Liver (tissue), 9 donors: ENCODE measurements around the gene SPART. TPM values are rescaled to one million over a fixed set of nuclear protein-coding genes. Genes with fewer than 3 reads are reported as not detected.

Experiments
- DNase-seq: peaks from one replicate; pipeline ENCODE4 v3.0.0-alpha.2; 2017; ENCODE audit warnings: low spot score
- H3K27ac ChIP-seq, 2 donors: one replicate each; pipeline ENCODE4 v1.7.0; 2013; ENCODE audit warnings: inconsistent platforms in 2 of 2, low read length in 2 of 2, control low read depth in 1 of 2, low read depth in 1 of 2, mild to moderate bottlenecking in 1 of 2
- H3K27me3 ChIP-seq, 4 donors: one replicate each; pipeline versions ENCODE4 v1.6.1 to v1.7.0; 2013; ENCODE audit warnings: low read length in 3 of 4, inconsistent platforms in 1 of 4, mild to moderate bottlenecking in 1 of 4, moderate library complexity in 1 of 4; ENCODE audit not compliant: control insufficient read depth in 4 of 4, insufficient read depth in 4 of 4
- H3K36me3 ChIP-seq, 4 donors: one replicate each; pipeline versions ENCODE4 v1.6.1 to v1.7.0; 2013; ENCODE audit warnings: low read length in 3 of 4, mild to moderate bottlenecking in 3 of 4, low read depth in 1 of 4, moderate library complexity in 1 of 4; ENCODE audit not compliant: control insufficient read depth in 4 of 4, insufficient read depth in 3 of 4
- H3K4me1 ChIP-seq, 4 donors: one replicate each; pipeline versions ENCODE4 v1.6.1 to v1.7.0; 2013; ENCODE audit warnings: low read length in 3 of 4, mild to moderate bottlenecking in 3 of 4, moderate library complexity in 1 of 4; ENCODE audit not compliant: control insufficient read depth in 4 of 4, insufficient read depth in 4 of 4
- H3K4me3 ChIP-seq, 3 donors: one replicate each; pipeline versions ENCODE4 v1.6.1 to v1.7.0; 2013; ENCODE audit warnings: low read length in 3 of 3, control low read depth in 1 of 3, low read depth in 1 of 3, mild to moderate bottlenecking in 1 of 3
- H3K9ac ChIP-seq, 2 donors: one replicate each; pipeline ENCODE4 v1.7.0; 2013; ENCODE audit warnings: low read length in 2 of 2, mild to moderate bottlenecking in 2 of 2, moderate library complexity in 2 of 2, control low read depth in 1 of 2, low read depth in 1 of 2
- H3K9me3 ChIP-seq, 4 donors: one replicate each; pipeline versions ENCODE4 v1.6.1 to v1.7.0; 2013; ENCODE audit warnings: low read length in 3 of 4; ENCODE audit not compliant: control insufficient read depth in 4 of 4
- CTCF ChIP-seq: fragments of 150-350 bp; IDR thresholded peaks from 2 replicates; pipeline ENCODE4 v1.5.1; 2017; ENCODE audit warnings: improper control_type of control experiment, low read depth, low read length; ENCODE audit not compliant: missing input control
- EGR1 ChIP-seq, 2 donors: IDR thresholded peaks; 2 replicates each; pipeline ENCODE4 v1.6.1; 2016 to 2018; ENCODE audit warnings: antibody characterized with exemption in 2 of 2, low read depth in 2 of 2
- FOXA1 ChIP-seq: IDR thresholded peaks from 2 replicates; pipeline ENCODE4 v1.6.1; 2016; ENCODE audit warnings: antibody characterized with exemption
- GABPA ChIP-seq, 2 donors: IDR thresholded peaks in 1 of 2; conservative IDR thresholded peaks in 1 of 2; 2 replicates each; pipeline ENCODE4 v1.6.1; 2016; ENCODE audit warnings: antibody characterized with exemption in 2 of 2, mild to moderate bottlenecking in 1 of 2, moderate library complexity in 1 of 2
- HNF4A ChIP-seq, 2 donors: conservative IDR thresholded peaks; 2 replicates each; pipeline ENCODE4 v1.6.1; 2016; ENCODE audit warnings: antibody characterized with exemption in 2 of 2, mild to moderate bottlenecking in 2 of 2
- HNF4G ChIP-seq: IDR thresholded peaks from 2 replicates; pipeline ENCODE4 v1.6.1; 2016; ENCODE audit warnings: antibody characterized with exemption
- JUND ChIP-seq, 2 donors: IDR thresholded peaks; 2 replicates each; pipeline ENCODE4 v1.6.1; 2016; ENCODE audit warnings: antibody characterized with exemption in 2 of 2
- MAX ChIP-seq: IDR thresholded peaks from 2 replicates; pipeline ENCODE4 v1.6.1; 2016; ENCODE audit warnings: antibody characterized with exemption
- NR2F2 ChIP-seq: IDR thresholded peaks from 2 replicates; pipeline ENCODE4 v1.6.1; 2016; ENCODE audit warnings: antibody characterized with exemption
- RAD21 ChIP-seq, 2 donors: IDR thresholded peaks; 2 replicates each; pipeline ENCODE4 v1.6.1; 2016; ENCODE audit warnings: antibody characterized with exemption in 2 of 2, mild to moderate bottlenecking in 2 of 2
- REST ChIP-seq: IDR thresholded peaks from 2 replicates; pipeline ENCODE4 v1.6.1; 2016; ENCODE audit warnings: antibody characterized with exemption, mild to moderate bottlenecking
- RXRA ChIP-seq, 2 donors: IDR thresholded peaks; 2 replicates each; pipeline ENCODE4 v1.6.1; 2017 to 2018; ENCODE audit warnings: antibody characterized with exemption in 2 of 2, mild to moderate bottlenecking in 1 of 2
- SP1 ChIP-seq: IDR thresholded peaks from 2 replicates; pipeline ENCODE4 v1.6.1; 2018; ENCODE audit warnings: antibody characterized with exemption, mild to moderate bottlenecking
- TAF1 ChIP-seq: conservative IDR thresholded peaks from 2 replicates; pipeline ENCODE4 v1.6.1; 2016; ENCODE audit warnings: antibody characterized with exemption, mild to moderate bottlenecking
- YY1 ChIP-seq: IDR thresholded peaks from 2 replicates; pipeline ENCODE4 v1.6.1; 2016; ENCODE audit warnings: antibody characterized with exemption, mild to moderate bottlenecking
- WGBS: extraction: QIAGEN DNeasy Blood & Tissue Kit; methylation state at CpG from one replicate; pipeline ENCODE4 v1.1.7; 2013; 5-methylcytosine and 5-hydroxymethylcytosine counted together
- polyA plus RNA-seq, 2 donors: library from polyadenylated mRNA; stranded (reverse) in 1 of 2; unstranded in 1 of 2; fragments of 200-250 nt in 1 of 2; fragments of >200 nt in 1 of 2; fragmentation: Nextera tagmentation in 1 of 2; extraction: Ambion mirVana in 1 of 2; gene quantifications; one replicate each; pipeline versions ENCODE4 v1.2.1 to v1.2.3, GENCODE V29; 2013 to 2015
- total RNA-seq, 2 donors: library from RNA; depleted of rRNA; stranded (reverse); fragments of >200 nt; gene quantifications; one replicate each; pipeline ENCODE4 v1.2.3, GENCODE V29; 2014
- TF ChIP-seq, protein P1 (sequence below): IDR thresholded peaks from 2 replicates; pipeline ENCODE4 v1.6.1; 2016; ENCODE audit warnings: antibody characterized with exemption
- TF ChIP-seq, protein P2 (sequence below): IDR thresholded peaks from 2 replicates; pipeline ENCODE4 v1.6.1; 2016; ENCODE audit warnings: antibody characterized with exemption
- donor health status: healthy.
- donor health status: healthy.
- donor health status: healthy.
- donor health status: healthy.
- donor health status: healthy.

SPART gene
- total and polyA plus RNA-seq, 4 donors, result 6.9 to 15.3 (median 11.0) TPM

DNA sequence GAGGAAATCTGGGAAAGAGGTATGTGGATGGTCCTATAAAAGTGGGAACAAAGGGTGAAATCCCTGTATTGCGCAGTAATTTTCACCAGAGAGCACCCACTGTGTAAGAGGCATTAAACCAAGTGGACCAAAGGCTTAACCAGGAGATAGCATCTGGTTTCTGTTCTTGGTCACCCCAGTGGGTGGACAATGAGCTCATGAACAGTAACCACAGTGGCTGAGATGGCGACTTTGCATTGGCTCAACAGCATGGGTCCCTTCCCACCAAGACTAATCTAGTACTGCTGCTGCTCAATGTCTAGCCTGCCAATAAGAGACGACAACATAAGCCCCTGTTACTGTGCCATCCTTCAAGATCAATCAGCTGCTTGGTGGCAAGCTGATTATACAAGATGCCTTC, 85.2 kb downstream of the SPART start:
- H3K36me3 ChIP-seq, result no peaks in the 10 kb centered on the region
- no peaks in the 10 kb centered on the region for H3K9me3 ChIP-seq
- no peak for DNase-seq
- H3K9ac ChIP-seq, result no peak overlapping the region
- WGBS, result 80% methylated on average over 3 of the region's 3 CpGs
- no peak overlapping the region for H3K4me3 ChIP-seq
- TF ChIP-seq EGR1 (IDR thresholded peaks at IDR 0.05; ENCODE audit: low read depth in 2 of 2) (no peak), REST (no peak), MAX (no peak), FOXA1 (no peak), TAF1 (no peak), HNF4A (conservative IDR thresholded peaks at IDR 0.05) (no peak), RXRA (IDR thresholded peaks at IDR 0.05) (no peak), CTCF (no peak), GABPA (IDR thresholded peaks at IDR 0.05 in 1 of 2, conservative IDR thresholded peaks at IDR 0.05 in 1 of 2) (no peak), HNF4G (no peak), JUND (IDR thresholded peaks at IDR 0.05) (no peak), SP1 (no peak), YY1 (no peak), NR2F2 (no peak), RAD21 (IDR thresholded peaks at IDR 0.05) (no peak)
- TF ChIP-seq, protein P1, sequence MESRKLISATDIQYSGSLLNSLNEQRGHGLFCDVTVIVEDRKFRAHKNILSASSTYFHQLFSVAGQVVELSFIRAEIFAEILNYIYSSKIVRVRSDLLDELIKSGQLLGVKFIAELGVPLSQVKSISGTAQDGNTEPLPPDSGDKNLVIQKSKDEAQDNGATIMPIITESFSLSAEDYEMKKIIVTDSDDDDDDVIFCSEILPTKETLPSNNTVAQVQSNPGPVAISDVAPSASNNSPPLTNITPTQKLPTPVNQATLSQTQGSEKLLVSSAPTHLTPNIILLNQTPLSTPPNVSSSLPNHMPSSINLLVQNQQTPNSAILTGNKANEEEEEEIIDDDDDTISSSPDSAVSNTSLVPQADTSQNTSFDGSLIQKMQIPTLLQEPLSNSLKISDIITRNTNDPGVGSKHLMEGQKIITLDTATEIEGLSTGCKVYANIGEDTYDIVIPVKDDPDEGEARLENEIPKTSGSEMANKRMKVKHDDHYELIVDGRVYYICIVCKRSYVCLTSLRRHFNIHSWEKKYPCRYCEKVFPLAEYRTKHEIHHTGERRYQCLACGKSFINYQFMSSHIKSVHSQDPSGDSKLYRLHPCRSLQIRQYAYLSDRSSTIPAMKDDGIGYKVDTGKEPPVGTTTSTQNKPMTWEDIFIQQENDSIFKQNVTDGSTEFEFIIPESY, result no peak
- TF ChIP-seq, protein P2, sequence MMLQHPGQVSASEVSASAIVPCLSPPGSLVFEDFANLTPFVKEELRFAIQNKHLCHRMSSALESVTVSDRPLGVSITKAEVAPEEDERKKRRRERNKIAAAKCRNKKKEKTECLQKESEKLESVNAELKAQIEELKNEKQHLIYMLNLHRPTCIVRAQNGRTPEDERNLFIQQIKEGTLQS, result no peak
- no peaks in the 10 kb centered on the region for H3K27me3 ChIP-seq
- no peak overlapping the region for H3K27ac ChIP-seq
- H3K4me1 ChIP-seq, result no peaks in the 10 kb centered on the region
